K562 treated with DMSO at 1 percent for 48 hours (cell line): ENCODE measurements around the gene ASPA. TPM values are rescaled to one million over a fixed set of nuclear protein-coding genes. Genes with fewer than 3 reads are reported as not detected.

Experiments used
- total RNA-seq: library from RNA; unstranded; fragments of 300-600 nt; gene quantifications from 2 replicates; pipeline ENCODE4 v1.2.3, GENCODE V29; 2022; ENCODE audit warnings: low replicate concordance; ENCODE audit errors: extremely low read depth

The ASPA gene
- total RNA-seq, result not detected in 2 replicates

GRCh38 chr17:3475812-3476610, at the start of gene ASPA:
TSS of gene ASPA (plus strand) at chr17:3475997. CDS start at chr17:3476160, 163 bp downstream.

GRCh38 chr17:3433741-3434140, 42.1 kb upstream of the ASPA start, which contains the start of gene OR1E2:
TSS of gene OR1E2 (minus strand) at chr17:3433841. CDS start at chr17:3433841, 0 bp downstream.

GRCh38 chr17:3471599-3471998, 4.2 kb upstream of the ASPA start, which contains the start of gene SPATA22:
TSS of gene SPATA22 (minus strand) at chr17:3471819. CDS start at chr17:3469325, 2,494 bp downstream.

Other genes starting within 250 kb of the ASPA start
- gene OR3A1, start 177.6 kb upstream of the ASPA start, total RNA-seq, result not detected in 2 replicates
- gene OR3A2, start 89.7 kb upstream of the ASPA start, total RNA-seq, result not detected in 2 replicates
- not detected in 2 replicates for gene OR1E1, start 77.6 kb upstream of the ASPA start, total RNA-seq
- gene OR3A3, start 64.6 kb upstream of the ASPA start, total RNA-seq, result not detected in 2 replicates
- gene OR1E2, start 42.2 kb upstream of the ASPA start, total RNA-seq, result not detected in 2 replicates
- not detected in 2 replicates for gene SPATA22, start 4.2 kb upstream of the ASPA start, total RNA-seq
- not detected in 2 replicates for gene TRPV3, start 81.8 kb downstream of the ASPA start, total RNA-seq
- gene TRPV1, start 133.4 kb downstream of the ASPA start, total RNA-seq, result not detected in 2 replicates
- gene SHPK, start 160.3 kb downstream of the ASPA start, total RNA-seq, result not detected in 2 replicates
- not detected in 2 replicates for gene CTNS, start 160.8 kb downstream of the ASPA start, total RNA-seq
- gene TAX1BP3, start 192.6 kb downstream of the ASPA start, total RNA-seq, result not detected in 2 replicates
- not detected in 2 replicates for gene EMC6, start 192.8 kb downstream of the ASPA start, total RNA-seq
- gene P2RX5, start 220.2 kb downstream of the ASPA start, total RNA-seq, result not detected in 2 replicates
- not detected in 2 replicates for gene HASPIN, start 247.9 kb downstream of the ASPA start, total RNA-seq